HEK293 (cell line): ENCODE results near the gene AQP9.

ENCODE experiments used
- CTCF ChIA-PET: fragments of 350-600 bp; formaldehyde crosslinking; extraction: SDS; loops from one replicate; lab custom pipeline; 2021; ENCODE audit warnings: antibody characterized with exemption; lab: Yijun Ruan, JAX
- POLR2A ChIA-PET: fragments of 300-600 bp; formaldehyde crosslinking; extraction: SDS; loops from one replicate; lab custom pipeline; 2020; ENCODE audit warnings: antibody characterized with exemption, inconsistent platforms; lab: Yijun Ruan, JAX
- H3K27ac ChIP-seq: fragments of 200-500 bp; sonication (Bioruptor generic); 2 replicates; pipeline ENCODE4 v1.5.1; 2014; ENCODE audit warnings: low read depth, low read length, control low read depth, inconsistent platforms; ENCODE audit errors: extremely low read depth
- H3K36me3 ChIP-seq, 2 experiments: fragments of 200-500 bp in 1 of 2; sonication (Bioruptor generic) in 1 of 2; 1 replicate in 1 of 2; 2 replicates in 1 of 2; pipeline ENCODE4 v1.5.1; 2014 to 2017; ENCODE audit warnings: inconsistent platforms in 2 of 2, low read length in 2 of 2; ENCODE audit not compliant: control insufficient read depth in 2 of 2, insufficient read depth in 1 of 2
- H3K4me1 ChIP-seq: fragments of 200-500 bp; sonication (Bioruptor generic); 2 replicates; pipeline ENCODE4 v1.5.1; 2014; ENCODE audit warnings: mild to moderate bottlenecking, low read length, inconsistent platforms; ENCODE audit not compliant: control insufficient read depth, insufficient read depth
- H3K4me3 ChIP-seq: 2 replicates; pipeline ENCODE4 v1.5.1; 2011; ENCODE audit warnings: low read depth, mild to moderate bottlenecking, control low read depth, low read length, moderate library complexity
- H3K9me3 ChIP-seq: fragments of 200-500 bp; sonication (Bioruptor generic); 2 replicates; pipeline ENCODE4 v1.5.1; 2014; ENCODE audit warnings: low read depth, low read length, inconsistent platforms; ENCODE audit not compliant: control insufficient read depth, insufficient read depth
- ATF2 ChIP-seq: fragments of 450-650 bp; formaldehyde crosslinking; IDR thresholded peaks from 2 replicates; pipeline ENCODE4 v1.5.1; 2016; ENCODE audit warnings: missing biosample characterization, missing genetic modification characterization, low read depth
- GFI1B ChIP-seq: fragments of 450-650 bp; formaldehyde crosslinking; IDR thresholded peaks from 2 replicates; pipeline ENCODE4 v1.5.1; 2016; ENCODE audit warnings: missing biosample characterization, missing genetic modification characterization
- KLF17 ChIP-seq: fragments of 450-650 bp; formaldehyde crosslinking; IDR thresholded peaks from 2 replicates; pipeline ENCODE4 v1.5.1; 2016; ENCODE audit warnings: missing biosample characterization, missing genetic modification characterization
- SALL2 ChIP-seq: fragments of 450-650 bp; formaldehyde crosslinking; IDR thresholded peaks from 2 replicates; pipeline ENCODE4 v1.5.0; 2017; ENCODE audit warnings: missing biosample characterization, mild to moderate bottlenecking, missing genetic modification characterization, borderline replicate concordance
- ZBTB21 ChIP-seq: fragments of 450-650 bp; formaldehyde crosslinking; IDR thresholded peaks from 2 replicates; pipeline ENCODE4 v1.5.1; 2017; ENCODE audit warnings: missing biosample characterization, missing genetic modification characterization
- ZBTB44 ChIP-seq: fragments of 450-650 bp; IDR thresholded peaks from 2 replicates; pipeline ENCODE4 v1.5.1; 2018; ENCODE audit warnings: missing biosample characterization, mild to moderate bottlenecking, missing genetic modification characterization
- ZFP3 ChIP-seq: fragments of 450-650 bp; formaldehyde crosslinking; IDR thresholded peaks from 2 replicates; pipeline ENCODE4 v1.5.1; 2016; ENCODE audit warnings: low read depth, missing biosample characterization, missing genetic modification characterization
- ZIC2 ChIP-seq: fragments of 450-650 bp; formaldehyde crosslinking; IDR thresholded peaks from 2 replicates; pipeline ENCODE4 v1.5.1; 2016; ENCODE audit warnings: missing biosample characterization, missing genetic modification characterization
- ZNF223 ChIP-seq: fragments of 450-650 bp; formaldehyde crosslinking; IDR thresholded peaks from 2 replicates; pipeline ENCODE4 v1.5.1; 2016; ENCODE audit warnings: missing biosample characterization, missing genetic modification characterization
- ZNF239 ChIP-seq: fragments of 450-650 bp; formaldehyde crosslinking; IDR thresholded peaks from 2 replicates; pipeline ENCODE4 v1.5.1; 2016; ENCODE audit warnings: missing biosample characterization, missing genetic modification characterization
- ZNF366 ChIP-seq: fragments of 450-650 bp; formaldehyde crosslinking; conservative IDR thresholded peaks from 2 replicates; pipeline ENCODE4 v1.5.1; 2016; ENCODE audit warnings: missing biosample characterization, missing genetic modification characterization
- ZNF423 ChIP-seq: fragments of 450-650 bp; formaldehyde crosslinking; IDR thresholded peaks from 2 replicates; pipeline ENCODE4 v1.5.1; 2016; ENCODE audit warnings: missing biosample characterization, missing genetic modification characterization
- ZNF518A ChIP-seq: fragments of 450-650 bp; formaldehyde crosslinking; conservative IDR thresholded peaks from 2 replicates; pipeline ENCODE4 v1.5.1; 2016; ENCODE audit warnings: low read depth, missing biosample characterization, missing genetic modification characterization
- ZNF629 ChIP-seq: fragments of 450-650 bp; formaldehyde crosslinking; IDR thresholded peaks from 2 replicates; pipeline ENCODE4 v1.5.1; 2017; ENCODE audit warnings: missing biosample characterization, missing genetic modification characterization
- ZNF654 ChIP-seq: fragments of 450-650 bp; formaldehyde crosslinking; IDR thresholded peaks from 2 replicates; pipeline ENCODE4 v1.5.1; 2016; ENCODE audit warnings: low read depth, missing biosample characterization, missing genetic modification characterization
- ZNF664 ChIP-seq: fragments of 450-650 bp; formaldehyde crosslinking; IDR thresholded peaks from 2 replicates; pipeline ENCODE4 v1.5.1; 2016; ENCODE audit warnings: missing biosample characterization, missing genetic modification characterization
- ZSCAN5A ChIP-seq: fragments of 450-650 bp; formaldehyde crosslinking; IDR thresholded peaks from 2 replicates; pipeline ENCODE4 v1.5.1; 2016; ENCODE audit warnings: missing biosample characterization, missing genetic modification characterization

AQP9 gene

GRCh38 chr15:58222679-58223078, 84.5 kb downstream of the AQP9 start:
- ChIA-PET CTCF (interaction anchor here (0.6 to 2.3 kb wide), 11 partner anchors 8 to 1271 kb away, joined by 3 to 11 read pairs (median 3); no protein-coding TSS in a partner anchor), POLR2A (no interaction called here)
- Histone ChIP-seq H3K27ac (no peak overlapping the region), H3K36me3 (no peaks in the 10 kb centered on the region), H3K4me3 (no peak overlapping the region), H3K9me3 (no peaks in the 10 kb centered on the region), H3K4me1 (no peaks in the 10 kb centered on the region)
- TF ChIP-seq ATF2 (peak; percentile 56), ZNF654 (peak; percentile 54; the same call in 1 of the 2 replicates), ZIC2 (tag by site-specific recombination) (no peak), ZBTB44 (no peak), ZNF239 (tag by site-specific recombination) (no peak), ZBTB21 (tag by site-specific recombination) (0 out of 2 replicates have a peak, but pooled peaks have one; percentile 28), ZNF223 (tag by site-specific recombination) (no peak), ZNF629 (0 out of 2 replicates have a peak, but pooled peaks have one; percentile 37), KLF17 (no peak)

GRCh38 chr15:58223432-58223831, 85.3 kb downstream of the AQP9 start:
- no peak overlapping the region for H3K4me3 ChIP-seq
- no peak overlapping the region for H3K27ac ChIP-seq
- ChIA-PET CTCF (interaction anchor here (1.0 to 1.4 kb wide), 3 partner anchors 40 to 571 kb away, joined by 3 to 5 read pairs (median 5); no protein-coding TSS in a partner anchor), POLR2A (interaction anchor here (0.7 kb wide), 1 partner anchor 548 kb away, joined by 3 read pairs; the partner anchor contains the start of gene MINDY2)
- no peaks in the 10 kb centered on the region for H3K4me1 ChIP-seq
- H3K9me3 ChIP-seq, result no peaks in the 10 kb centered on the region
- no peak for TF ChIP-seq ZSCAN5A (tag by site-specific recombination)
- no peak for TF ChIP-seq ZNF366 (tag by site-specific recombination)
- TF ChIP-seq ZNF629, result no peak
- no peak for TF ChIP-seq SALL2
- TF ChIP-seq ZFP3 (tag by site-specific recombination), result no peak
- TF ChIP-seq ZNF664 (tag by site-specific recombination), result no peak
- TF ChIP-seq GFI1B (tag by site-specific recombination), result no peak
- no peaks in the 10 kb centered on the region for H3K36me3 ChIP-seq

- H3K4me1 ChIP-seq, result no peaks in the 10 kb centered on the region
- H3K36me3 ChIP-seq, result no peaks in the 10 kb centered on the region
- H3K4me3 ChIP-seq, result no peak overlapping the region
- no peak overlapping the region for H3K27ac ChIP-seq
- POLR2A ChIA-PET, result interaction anchor here (0.7 kb wide), 1 partner anchor 547 kb away, joined by 3 read pairs; the partner anchor contains the start of gene MINDY2
- TF ChIP-seq ZNF518A, result no peak
- TF ChIP-seq ZNF423 (tag by site-specific recombination), result no peak
- TF ChIP-seq, all 188 proteins: peak for 0
- H3K9me3 ChIP-seq, result no peaks in the 10 kb centered on the region
- CTCF ChIA-PET, result interaction anchor here (1.4 kb wide), 1 partner anchor 41 kb away, joined by 3 read pairs; no protein-coding TSS in a partner anchor
Measured at GRCh38 chr15:58224068-58224467, 85.9 kb downstream of the AQP9 start.
